Endothelial cell (in vitro differentiated cells): ENCODE measurements around the gene GTF2F2. TPM values are rescaled to one million over a fixed set of nuclear protein-coding genes. Genes with fewer than 3 reads are reported as not detected.

ENCODE experiments used
- DNase-seq: peaks from one replicate; pipeline ENCODE4 v3.0.0; 2021; ENCODE audit warnings: low spot score
- H3K27ac Mint-ChIP-seq: one replicate; pipeline ENCODE4 v1.8.0; 2021; ENCODE audit warnings: mixed read lengths, inconsistent platforms; ENCODE audit not compliant: unreplicated experiment
- H3K27me3 Mint-ChIP-seq: one replicate; pipeline ENCODE4 v1.8.0; 2021; ENCODE audit warnings: mild to moderate bottlenecking, moderate library complexity, mixed read lengths, inconsistent platforms; ENCODE audit not compliant: unreplicated experiment
- H3K36me3 Mint-ChIP-seq: one replicate; pipeline ENCODE4 v1.8.0; 2021; ENCODE audit warnings: mild to moderate bottlenecking, low read depth, mixed read lengths, inconsistent platforms; ENCODE audit not compliant: unreplicated experiment
- H3K4me1 Mint-ChIP-seq: one replicate; pipeline ENCODE4 v1.8.0; 2021; ENCODE audit warnings: mild to moderate bottlenecking, mixed read lengths, inconsistent platforms; ENCODE audit not compliant: unreplicated experiment
- H3K4me3 Mint-ChIP-seq: one replicate; pipeline ENCODE4 v1.8.0; 2021; ENCODE audit warnings: mild to moderate bottlenecking, mixed read lengths, inconsistent platforms; ENCODE audit not compliant: unreplicated experiment
- H3K9me3 Mint-ChIP-seq: one replicate; pipeline ENCODE4 v1.8.0; 2021; ENCODE audit warnings: mixed read lengths, inconsistent platforms; ENCODE audit not compliant: unreplicated experiment
- total RNA-seq: library from RNA; stranded (reverse); fragmentation: NEBNext Ultra II Directional; extraction: Animal tissue kit (Norgen Biotek cat#: 25700); gene quantifications from one replicate; pipeline ENCODE4 v1.2.1, GENCODE V29; 2021; ENCODE audit not compliant: unreplicated experiment
- TF ChIP-seq, protein P1 (sequence below): fragments of 200-600 bp; sonication (generic); IDR thresholded peaks from one replicate; pipeline ENCODE4 v1.5.0; 2021; ENCODE audit warnings: antibody characterized with exemption; ENCODE audit not compliant: unreplicated experiment

Gene GTF2F2
- total RNA-seq, 1 donor from 2014 or later: 13.6 TPM

DNA sequence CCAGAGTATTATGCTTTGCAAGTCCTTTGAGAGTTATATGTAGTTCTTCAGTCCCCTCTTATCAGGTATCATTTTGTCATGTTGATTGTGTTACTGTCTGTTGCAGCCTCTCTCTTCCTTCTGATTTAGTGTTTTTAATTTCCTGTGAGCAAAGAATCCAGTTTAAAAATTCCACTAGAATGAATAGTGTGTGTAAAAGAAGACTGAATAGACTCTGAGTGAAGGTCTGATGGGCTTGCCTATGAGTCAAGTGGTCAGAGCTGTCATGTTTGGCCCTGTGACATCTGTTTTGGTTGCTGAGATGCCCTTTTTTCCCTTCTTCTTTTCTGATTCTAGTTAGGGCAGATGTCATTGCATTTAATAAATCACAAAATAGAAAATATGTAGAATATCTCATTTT is 103.9 kb downstream of the GTF2F2 start:
- Mint-ChIP-seq H3K36me3 (no peaks in the 10 kb centered on the region), H3K4me1 (no peaks in the 10 kb centered on the region), H3K27ac (no peak overlapping the region), H3K27me3 (no peaks in the 10 kb centered on the region), H3K4me3 (no peak overlapping the region), H3K9me3 (no peaks in the 10 kb centered on the region)
- TF ChIP-seq, protein P1, sequence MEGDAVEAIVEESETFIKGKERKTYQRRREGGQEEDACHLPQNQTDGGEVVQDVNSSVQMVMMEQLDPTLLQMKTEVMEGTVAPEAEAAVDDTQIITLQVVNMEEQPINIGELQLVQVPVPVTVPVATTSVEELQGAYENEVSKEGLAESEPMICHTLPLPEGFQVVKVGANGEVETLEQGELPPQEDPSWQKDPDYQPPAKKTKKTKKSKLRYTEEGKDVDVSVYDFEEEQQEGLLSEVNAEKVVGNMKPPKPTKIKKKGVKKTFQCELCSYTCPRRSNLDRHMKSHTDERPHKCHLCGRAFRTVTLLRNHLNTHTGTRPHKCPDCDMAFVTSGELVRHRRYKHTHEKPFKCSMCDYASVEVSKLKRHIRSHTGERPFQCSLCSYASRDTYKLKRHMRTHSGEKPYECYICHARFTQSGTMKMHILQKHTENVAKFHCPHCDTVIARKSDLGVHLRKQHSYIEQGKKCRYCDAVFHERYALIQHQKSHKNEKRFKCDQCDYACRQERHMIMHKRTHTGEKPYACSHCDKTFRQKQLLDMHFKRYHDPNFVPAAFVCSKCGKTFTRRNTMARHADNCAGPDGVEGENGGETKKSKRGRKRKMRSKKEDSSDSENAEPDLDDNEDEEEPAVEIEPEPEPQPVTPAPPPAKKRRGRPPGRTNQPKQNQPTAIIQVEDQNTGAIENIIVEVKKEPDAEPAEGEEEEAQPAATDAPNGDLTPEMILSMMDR: no peak
- DNase-seq: no peak

DNA sequence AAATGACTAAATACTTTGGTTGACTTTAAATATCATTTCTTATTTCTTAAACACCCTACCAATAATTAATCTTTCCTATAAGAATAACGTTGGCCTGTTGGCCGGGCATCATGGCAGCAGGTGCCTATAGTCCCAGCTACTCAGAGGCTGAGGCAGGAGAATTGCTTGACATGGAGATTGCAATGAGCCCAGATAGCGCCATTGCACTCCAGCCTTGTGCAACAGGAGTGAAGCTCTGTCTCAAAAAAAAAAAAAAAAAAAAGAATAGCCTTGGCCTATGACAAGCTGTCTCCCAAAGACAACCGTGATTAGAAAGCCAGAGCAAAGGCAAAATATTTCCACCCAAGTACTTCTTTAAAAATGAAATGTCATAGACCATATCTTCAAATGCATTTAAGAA is 105.1 kb downstream of the GTF2F2 start:
- Mint-ChIP-seq H3K4me3 (no peak overlapping the region), H3K36me3 (no peaks in the 10 kb centered on the region), H3K9me3 (no peaks in the 10 kb centered on the region), H3K4me1 (no peaks in the 10 kb centered on the region), H3K27ac (no peak overlapping the region), H3K27me3 (no peaks in the 10 kb centered on the region)
- no peak for DNase-seq
- TF ChIP-seq, protein P1: no peak

DNA sequence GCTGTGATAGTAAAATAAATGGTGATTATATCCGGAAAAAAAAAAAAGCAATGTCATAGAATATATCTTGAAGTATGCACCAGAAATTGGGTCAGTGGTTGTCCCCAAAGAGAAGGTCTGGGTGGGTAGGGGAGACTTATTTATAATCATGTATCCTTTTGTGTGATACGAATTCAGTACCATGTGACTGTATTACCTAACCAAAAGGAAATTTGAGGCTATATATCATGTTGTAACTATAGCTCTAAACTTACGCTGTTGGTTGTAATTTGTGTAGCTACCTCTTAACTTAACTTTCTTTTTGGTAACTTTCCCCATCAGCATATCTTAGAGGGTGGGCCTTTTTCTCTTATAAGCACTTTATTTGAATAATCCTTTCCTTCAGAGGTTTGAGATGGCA is 105.7 kb downstream of the GTF2F2 start:
- no peaks in the 10 kb centered on the region for H3K4me1 Mint-ChIP-seq
- H3K36me3 Mint-ChIP-seq: no peaks in the 10 kb centered on the region
- no peaks in the 10 kb centered on the region for H3K9me3 Mint-ChIP-seq
- TF ChIP-seq, protein P1: no peak
- no peak for DNase-seq
- no peaks in the 10 kb centered on the region for H3K27me3 Mint-ChIP-seq
- no peak overlapping the region for H3K27ac Mint-ChIP-seq
- no peak overlapping the region for H3K4me3 Mint-ChIP-seq

DNA sequence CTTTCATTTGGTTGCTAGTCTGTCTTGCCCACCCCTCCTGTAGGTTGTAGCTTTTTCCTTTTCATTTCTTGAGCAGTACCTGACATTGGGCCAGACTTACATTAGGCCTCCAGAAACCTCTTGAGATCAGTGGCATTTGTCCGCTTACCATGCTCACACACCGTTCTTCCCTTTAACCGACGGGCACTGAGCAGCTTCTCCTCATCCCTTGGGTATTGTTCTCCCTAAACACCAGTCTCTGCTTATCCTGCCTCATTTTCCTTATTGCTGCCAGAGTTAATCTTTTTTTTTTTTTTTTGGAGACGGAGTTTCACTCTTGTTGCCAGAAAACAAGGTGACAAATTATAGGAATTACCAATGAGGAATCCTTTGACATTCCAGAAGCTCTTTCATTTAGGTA is 107.7 kb downstream of the GTF2F2 start:
- H3K9me3 Mint-ChIP-seq: no peaks in the 10 kb centered on the region
- no peaks in the 10 kb centered on the region for H3K27me3 Mint-ChIP-seq
- H3K36me3 Mint-ChIP-seq: no peaks in the 10 kb centered on the region
- no peak overlapping the region for H3K27ac Mint-ChIP-seq
- no peak overlapping the region for H3K4me3 Mint-ChIP-seq
- no peak for DNase-seq
- H3K4me1 Mint-ChIP-seq: no peaks in the 10 kb centered on the region
- TF ChIP-seq, protein P1: no peak

DNA sequence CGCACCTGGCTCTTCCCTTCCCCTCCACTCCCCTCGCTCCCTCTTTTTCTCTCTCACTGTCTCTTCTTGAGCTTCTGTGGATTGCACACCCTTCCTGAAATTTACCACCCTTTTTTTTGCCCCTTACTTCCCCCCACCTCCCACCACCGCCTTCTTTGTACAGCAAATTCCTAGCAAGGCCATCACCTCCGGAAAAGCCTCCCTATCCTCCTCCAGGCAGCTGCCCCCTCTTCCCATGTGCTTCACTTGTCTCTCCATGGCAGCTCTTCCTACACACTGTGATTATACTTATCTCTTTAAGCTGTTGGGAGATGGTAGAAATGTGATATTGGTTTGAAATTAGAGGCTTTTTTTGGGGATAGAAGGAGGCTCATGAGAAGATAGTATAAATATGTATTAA is 108.9 kb downstream of the GTF2F2 start:
- TF ChIP-seq, protein P1: no peak
- H3K27me3 Mint-ChIP-seq: no peaks in the 10 kb centered on the region
- H3K4me3 Mint-ChIP-seq: no peak overlapping the region
- no peaks in the 10 kb centered on the region for H3K36me3 Mint-ChIP-seq
- H3K9me3 Mint-ChIP-seq: no peaks in the 10 kb centered on the region
- no peak for DNase-seq
- no peak overlapping the region for H3K27ac Mint-ChIP-seq
- no peaks in the 10 kb centered on the region for H3K4me1 Mint-ChIP-seq
